T-cell (primary cell): Measurements from ENCODE around the gene PLA2G2D. TPM values are rescaled to one million over a fixed set of nuclear protein-coding genes. Genes with fewer than 3 reads are reported as not detected.

Experiments used
- ATAC-seq, 4 experiments: fragments of 200-7000 bp in 3 of 4; fragments of 150-1000 bp in 1 of 4; cut with Tn5 transposase; replicated peaks in 1 of 4; 1 replicate in 3 of 4; 2 replicates in 1 of 4; pipeline ENCODE4 v1.10.0; 2021; ENCODE audit warnings: moderate library complexity in 3 of 4, mild to moderate bottlenecking in 2 of 4, moderate number of reproducible peaks in 1 of 4
- CTCF ChIA-PET, 2 donors: fragments of 300-600 bp; sonication (Branson Sonifier 250); formaldehyde crosslinking; loops; one replicate each; lab custom pipeline; 2022; ENCODE audit warnings: antibody characterized with exemption in 2 of 2; lab: Charles Lee
- POLR2A ChIA-PET, 2 donors: fragments of 300-600 bp; sonication (Branson Sonifier 250); formaldehyde crosslinking; loops; one replicate each; lab custom pipeline; 2022; ENCODE audit warnings: antibody characterized with exemption in 2 of 2; lab: Charles Lee
- DNase-seq, 35 experiments: peaks; one replicate each; pipeline versions ENCODE4 v3.0.0 to v3.0.0-alpha.2; 2013 to 2023
- H3K27ac ChIP-seq: one replicate; pipeline ENCODE4 v1.5.1; 2013; ENCODE audit warnings: low read length
- H3K27me3 ChIP-seq, 2 experiments: replicated peaks in 1 of 2; 1 replicate in 1 of 2; 2 replicates in 1 of 2; pipeline versions ENCODE4 v1.6.1 to v1.7.0; 2013; ENCODE audit warnings: low read length in 1 of 2, mixed read lengths in 1 of 2; ENCODE audit not compliant: control insufficient read depth in 2 of 2, insufficient read depth in 2 of 2; ENCODE audit errors: extremely low read depth in 1 of 2
- H3K36me3 ChIP-seq, 2 donors: 1 replicate in 1 of 2; 2 replicates in 1 of 2; pipeline versions ENCODE4 v1.6.1 to v1.7.0; 2013; ENCODE audit warnings: low read length in 1 of 2; ENCODE audit not compliant: control insufficient read depth in 2 of 2, insufficient read depth in 1 of 2; ENCODE audit errors: extremely low read depth in 1 of 2
- H3K4me1 ChIP-seq, 2 experiments: 1 replicate in 1 of 2; 2 replicates in 1 of 2; pipeline versions ENCODE4 v1.6.1 to v1.7.0; 2013; ENCODE audit warnings: low read length in 2 of 2, mixed read lengths in 1 of 2; ENCODE audit not compliant: insufficient read depth in 2 of 2, control insufficient read depth in 1 of 2; ENCODE audit errors: extremely low read depth in 1 of 2
- H3K4me3 ChIP-seq, 2 donors: 1 replicate in 1 of 2; 2 replicates in 1 of 2; pipeline versions ENCODE4 v1.5.1 to v1.7.0; 2013; ENCODE audit warnings: mild to moderate bottlenecking in 2 of 2, low read length in 1 of 2, moderate library complexity in 1 of 2; ENCODE audit not compliant: control insufficient read depth in 1 of 2; ENCODE audit errors: extremely low read depth in 1 of 2
- H3K9me3 ChIP-seq: 2 replicates; pipeline ENCODE4 v1.7.0; 2013
- H3K27ac Mint-ChIP-seq, 2 donors: one replicate each; pipeline ENCODE4 v1.8.0; 2020 to 2021; ENCODE audit warnings: mild to moderate bottlenecking in 2 of 2, mixed read lengths in 2 of 2
- H3K27me3 Mint-ChIP-seq, 2 donors: one replicate each; pipeline ENCODE4 v1.8.0; 2021 to 2022; ENCODE audit warnings: mixed read lengths in 2 of 2
- H3K36me3 Mint-ChIP-seq: one replicate; pipeline ENCODE4 v1.8.0; 2021; ENCODE audit warnings: mixed read lengths
- H3K4me1 Mint-ChIP-seq, 3 donors: one replicate each; pipeline ENCODE4 v1.8.0; 2020 to 2022; ENCODE audit warnings: mixed read lengths in 3 of 3, mild to moderate bottlenecking in 1 of 3
- H3K4me3 Mint-ChIP-seq, 3 donors: one replicate each; pipeline ENCODE4 v1.8.0; 2020 to 2022; ENCODE audit warnings: mild to moderate bottlenecking in 3 of 3, mixed read lengths in 3 of 3, moderate library complexity in 3 of 3
- H3K9me3 Mint-ChIP-seq, 3 donors: one replicate each; pipeline ENCODE4 v1.8.0; 2020 to 2022; ENCODE audit warnings: mixed read lengths in 3 of 3
- WGBS: methylation state at CpG from one replicate; pipeline ENCODE4 v1.1.5; 2013; ENCODE audit warnings: missing lambda C conversion rate; ENCODE audit not compliant: insufficient coverage; 5-methylcytosine and 5-hydroxymethylcytosine counted together
- total RNA-seq, 35 experiments: library from RNA in 6 of 35; stranded (reverse) in 6 of 35; fragments of 120-200 nt in 1 of 35; gene quantifications; one replicate each; pipeline versions ENCODE4 v1.2.1 to v1.2.4 and lab custom pipeline; 2013 to 2026

Gene PLA2G2D
- total RNA-seq, 5 donors from 2014 or later (not counting 1 experiment from before 2014, with no cell fraction given), result not detected

DNA sequence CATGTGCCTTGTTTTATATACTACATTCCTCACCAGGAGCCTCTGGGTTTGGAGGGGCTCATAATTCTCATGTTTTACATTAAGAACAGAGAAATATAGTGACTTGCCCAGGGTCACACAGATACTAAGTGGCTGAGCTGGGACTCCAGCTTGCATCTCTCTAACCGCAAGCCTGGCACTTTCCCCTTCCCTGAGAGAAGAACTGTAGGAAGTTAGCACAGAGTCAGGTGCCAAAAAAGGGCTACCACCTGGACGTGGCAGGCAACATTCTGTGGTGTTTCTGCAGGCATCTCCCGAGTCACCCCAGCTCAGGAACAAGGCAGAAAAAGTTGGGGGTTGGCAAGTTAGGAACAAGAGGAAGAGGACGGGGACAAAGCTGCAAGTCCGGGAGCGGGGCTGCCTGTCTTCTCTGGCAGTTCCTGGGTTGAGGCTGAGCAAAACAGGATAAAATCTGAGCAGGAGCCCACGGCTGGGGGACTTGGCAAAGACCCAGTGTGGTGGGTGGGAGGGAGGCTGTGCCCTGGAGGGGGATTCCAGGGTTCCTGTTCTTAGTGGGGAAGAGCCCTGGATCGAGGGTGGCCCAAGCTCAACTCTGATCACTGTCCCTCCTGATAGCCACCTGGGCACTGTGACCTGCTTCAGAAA, 39.6 kb downstream of the PLA2G2D start:
- H3K36me3 ChIP-seq, result no peaks in the 10 kb centered on the region
- peaks cover 5 to 25% (median 15%) of the 10 kb centered on the region in 3 donors for H3K4me1 Mint-ChIP-seq
- H3K9me3 ChIP-seq, result no peaks in the 10 kb centered on the region
- H3K9me3 Mint-ChIP-seq, result no peaks in the 10 kb centered on the region
- ATAC-seq (no peak), DNase-seq (no peak)
- no peaks in the 10 kb centered on the region for H3K36me3 Mint-ChIP-seq
- CTCF ChIA-PET, result interaction anchor here (0.7 kb wide), 2 partner anchors 39 to 195 kb away, joined by 5 read pairs; no protein-coding TSS in a partner anchor
- H3K4me3 Mint-ChIP-seq, result no peak overlapping the region
- H3K27me3 ChIP-seq, result peaks cover 0 to 39% of the 10 kb centered on the region in 2 experiments
- no peak overlapping the region for H3K4me3 ChIP-seq
- peak overlapping the region in 1 of 2 donors; percentile 56 for H3K27ac Mint-ChIP-seq
- POLR2A ChIA-PET, result no interaction called here
- no peak overlapping the region for H3K27ac ChIP-seq
- H3K4me1 ChIP-seq, result peaks cover 0 to 12% of the 10 kb centered on the region in 2 experiments
- peaks cover 27 to 39% of the 10 kb centered on the region in 2 donors for H3K27me3 Mint-ChIP-seq
- WGBS, result 64% methylated on average over 6 of the region's 8 CpGs

DNA sequence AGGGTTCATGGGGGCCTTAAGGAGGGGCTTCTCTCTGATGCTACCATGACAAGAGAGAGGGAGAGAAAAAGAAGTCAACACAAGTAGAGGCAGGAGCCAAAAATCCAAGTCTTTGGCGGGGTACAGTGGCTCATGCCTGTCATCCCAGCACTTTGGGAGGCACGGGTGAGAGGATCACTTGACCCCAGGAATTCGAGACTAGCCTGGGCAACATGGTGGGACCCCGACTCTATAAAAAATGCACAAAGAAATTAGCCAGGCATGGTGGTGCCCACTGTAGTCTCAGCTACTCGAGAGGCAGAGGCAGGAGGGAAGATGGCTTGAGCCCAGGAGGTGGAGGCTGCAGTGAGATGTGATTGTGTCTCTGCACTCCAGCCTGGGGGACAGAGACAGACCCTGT, 40.6 kb downstream of the PLA2G2D start:
- peaks cover 0 to 12% of the 10 kb centered on the region in 2 experiments for H3K4me1 ChIP-seq
- Mint-ChIP-seq H3K4me1 (peaks cover 5 to 25% (median 15%) of the 10 kb centered on the region in 3 donors), H3K36me3 (no peaks in the 10 kb centered on the region), H3K9me3 (no peaks in the 10 kb centered on the region), H3K4me3 (no peak overlapping the region), H3K27me3 (peaks cover 27 to 39% of the 10 kb centered on the region in 2 donors), H3K27ac (peak overlapping the region in 1 of 2 donors; percentile 81)
- ATAC-seq (no peak), DNase-seq (no peak)
- H3K27me3 ChIP-seq, result peaks cover 0 to 39% of the 10 kb centered on the region in 2 experiments
- no peak overlapping the region for H3K4me3 ChIP-seq
- ChIA-PET POLR2A (no interaction called here), CTCF (interaction anchor here (0.7 kb wide), 3 partner anchors 40 to 407 kb away, joined by 5 to 7 read pairs (median 5); partner anchors contain the start of gene CAMK2N1 (in 1 of the 2))
- H3K27ac ChIP-seq, result no peak overlapping the region
- H3K36me3 ChIP-seq, result no peaks in the 10 kb centered on the region
- H3K9me3 ChIP-seq, result no peaks in the 10 kb centered on the region
- WGBS, result 81% methylated on average over 4 of the region's 5 CpGs

DNA sequence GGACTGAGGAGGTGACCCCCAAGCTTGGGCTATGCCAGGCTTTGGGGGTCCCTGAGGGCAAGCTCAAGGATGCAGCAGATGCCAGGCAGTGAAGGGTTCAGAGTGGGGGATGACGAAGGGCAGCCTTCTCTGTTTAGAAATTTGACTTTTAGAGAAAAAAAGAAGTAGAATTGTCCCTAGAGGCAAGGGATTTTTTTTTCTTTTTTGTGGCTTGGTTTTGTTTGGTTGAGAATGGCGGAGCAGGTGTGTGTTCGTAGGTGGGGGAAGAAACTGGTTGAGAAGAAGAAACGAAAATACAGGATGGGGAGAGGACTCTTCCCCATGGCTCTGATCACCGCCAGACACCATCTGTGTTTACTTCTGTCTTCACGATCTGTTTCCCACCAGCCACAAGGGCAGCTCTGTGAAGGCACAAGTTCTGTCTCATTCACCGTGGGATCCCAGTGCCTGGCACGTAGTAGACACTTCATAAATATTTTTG, 41.1 kb downstream of the PLA2G2D start:
- H3K9me3 Mint-ChIP-seq, result no peaks in the 10 kb centered on the region
- CTCF ChIA-PET, result no interaction called here
- DNase-seq (peak in 2 of 35 experiments; percentile 2 to 4), ATAC-seq (no peak)
- H3K36me3 Mint-ChIP-seq, result no peaks in the 10 kb centered on the region
- peaks cover 5 to 25% (median 15%) of the 10 kb centered on the region in 3 donors for H3K4me1 Mint-ChIP-seq
- POLR2A ChIA-PET, result no interaction called here
- H3K27ac ChIP-seq, result no peak overlapping the region
- H3K27me3 Mint-ChIP-seq, result peaks cover 27 to 39% of the 10 kb centered on the region in 2 donors
- no peak overlapping the region for H3K4me3 ChIP-seq
- no peak overlapping the region for H3K4me3 Mint-ChIP-seq
- no peaks in the 10 kb centered on the region for H3K9me3 ChIP-seq
- peaks cover 0 to 12% of the 10 kb centered on the region in 2 experiments for H3K4me1 ChIP-seq
- H3K36me3 ChIP-seq, result no peaks in the 10 kb centered on the region
- WGBS, result 9% methylated on average over 1 of the region's 8 CpGs
- peaks cover 0 to 39% of the 10 kb centered on the region in 2 experiments for H3K27me3 ChIP-seq
- H3K27ac Mint-ChIP-seq, result peak overlapping the region in 1 of 2 donors; percentile 81

DNA sequence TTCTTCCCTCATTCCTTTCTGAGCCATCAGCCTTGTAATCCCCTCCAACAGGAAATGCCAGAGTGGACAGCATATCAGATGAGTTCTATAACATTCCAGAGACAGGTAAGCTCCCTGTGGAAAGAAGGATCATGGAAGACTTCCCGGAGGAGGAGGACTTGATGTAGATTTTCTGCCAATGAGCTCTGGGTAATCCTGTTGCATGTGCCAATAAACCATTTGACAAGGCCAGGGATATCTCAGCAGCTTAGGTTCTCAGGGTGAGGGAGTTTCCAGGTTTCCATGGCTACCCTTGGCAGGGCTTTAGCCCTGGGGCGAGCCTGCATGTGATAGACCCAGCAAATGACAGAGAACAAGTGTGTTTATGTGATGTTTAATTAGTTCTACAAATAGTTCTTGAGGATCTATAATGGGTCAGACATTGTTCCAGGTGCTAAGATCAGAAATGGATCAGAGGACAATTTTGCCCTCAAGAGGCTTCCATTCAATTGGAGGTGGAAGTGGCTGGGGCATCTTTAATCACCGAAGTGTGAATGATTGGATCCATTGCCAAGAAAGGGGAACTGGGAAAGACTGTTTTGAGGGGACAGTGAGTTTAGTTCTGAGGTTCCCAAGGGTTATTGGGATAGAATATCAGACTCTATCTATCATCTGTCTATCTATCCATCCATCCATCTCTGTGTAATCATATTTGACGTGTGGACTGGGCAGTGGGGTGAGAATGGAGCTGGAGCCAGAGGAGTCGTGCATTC, 42.5 kb downstream of the PLA2G2D start:
- no peak overlapping the region for H3K27ac ChIP-seq
- H3K4me1 ChIP-seq, result peaks cover 0 to 12% of the 10 kb centered on the region in 2 experiments
- CTCF ChIA-PET, result no interaction called here
- DNase-seq (peak in 1 of 35 experiments; percentile 4), ATAC-seq (no peak)
- H3K36me3 Mint-ChIP-seq, result no peaks in the 10 kb centered on the region
- H3K4me1 Mint-ChIP-seq, result peaks cover 5 to 25% (median 15%) of the 10 kb centered on the region in 3 donors
- peaks cover 0 to 37% of the 10 kb centered on the region in 2 experiments for H3K27me3 ChIP-seq
- POLR2A ChIA-PET, result no interaction called here
- no peaks in the 10 kb centered on the region for H3K9me3 ChIP-seq
- H3K9me3 Mint-ChIP-seq, result no peaks in the 10 kb centered on the region
- H3K27ac Mint-ChIP-seq, result no peak overlapping the region
- WGBS, result 86% methylated on average over 2 of the region's 5 CpGs
- no peak overlapping the region for H3K4me3 ChIP-seq
- peaks cover 27 to 32% of the 10 kb centered on the region in 2 donors for H3K27me3 Mint-ChIP-seq
- no peaks in the 10 kb centered on the region for H3K36me3 ChIP-seq
- H3K4me3 Mint-ChIP-seq, result no peak overlapping the region

DNA sequence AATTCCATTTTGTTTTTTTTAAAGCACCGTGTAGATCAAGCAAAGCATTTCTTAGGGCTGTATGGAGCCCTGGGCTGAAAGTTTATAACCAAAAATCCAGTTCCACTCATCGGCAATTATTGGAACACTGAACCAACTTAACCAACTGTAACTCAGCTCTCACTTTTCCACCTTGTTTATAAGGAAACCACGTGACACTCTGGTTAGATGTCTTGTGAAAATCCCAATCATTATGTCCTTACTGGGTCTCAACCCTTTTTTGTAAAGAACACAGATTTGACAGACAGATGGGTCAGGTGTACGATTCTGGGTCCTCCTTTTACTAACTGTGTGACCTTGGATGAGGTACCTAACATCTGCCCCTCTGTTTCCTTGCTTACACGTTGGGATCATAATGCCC, 43.1 kb downstream of the PLA2G2D start:
- no peaks in the 10 kb centered on the region for H3K9me3 ChIP-seq
- no peak overlapping the region for H3K4me3 Mint-ChIP-seq
- H3K27ac Mint-ChIP-seq, result no peak overlapping the region
- no peaks in the 10 kb centered on the region for H3K9me3 Mint-ChIP-seq
- WGBS, result 60% methylated on average over 3 of the region's 5 CpGs
- ChIA-PET CTCF (no interaction called here), POLR2A (no interaction called here)
- DNase-seq (no peak), ATAC-seq (no peak)
- no peak overlapping the region for H3K27ac ChIP-seq
- peaks cover 4 to 21% (median 12%) of the 10 kb centered on the region in 3 donors for H3K4me1 Mint-ChIP-seq
- peaks cover 24 to 29% of the 10 kb centered on the region in 2 donors for H3K27me3 Mint-ChIP-seq
- no peaks in the 10 kb centered on the region for H3K36me3 Mint-ChIP-seq
- peaks cover 0 to 10% of the 10 kb centered on the region in 2 experiments for H3K4me1 ChIP-seq
- no peak overlapping the region for H3K4me3 ChIP-seq
- H3K36me3 ChIP-seq, result no peaks in the 10 kb centered on the region
- peaks cover 0 to 34% of the 10 kb centered on the region in 2 experiments for H3K27me3 ChIP-seq

DNA sequence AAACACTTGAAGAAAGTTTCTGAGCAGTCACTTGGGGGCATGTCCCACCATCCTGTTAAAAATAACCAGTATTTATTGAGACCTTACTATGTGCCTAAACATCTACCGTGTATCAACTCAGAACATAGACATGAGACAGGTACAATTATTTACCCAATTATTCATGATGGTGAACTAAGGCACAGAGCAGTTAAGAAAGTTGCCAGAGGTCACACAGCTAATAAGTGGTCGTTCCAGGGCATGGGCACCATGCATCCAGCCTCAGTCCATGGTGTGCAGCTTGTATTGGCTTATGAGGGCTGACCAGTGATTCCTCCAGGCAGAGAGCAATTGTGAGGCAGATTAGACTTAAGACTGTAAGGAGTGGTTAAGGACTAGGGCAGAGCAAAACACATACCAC, 44.0 kb downstream of the PLA2G2D start:
- Mint-ChIP-seq H3K27me3 (peaks cover 20 to 22% of the 10 kb centered on the region in 2 donors), H3K4me3 (no peak overlapping the region), H3K4me1 (peaks cover 0 to 13% (median 7%) of the 10 kb centered on the region in 3 donors), H3K27ac (no peak overlapping the region), H3K36me3 (no peaks in the 10 kb centered on the region), H3K9me3 (no peaks in the 10 kb centered on the region)
- peak in 1 of 35 experiments; percentile 3 for DNase-seq
- Histone ChIP-seq H3K36me3 (no peaks in the 10 kb centered on the region), H3K4me3 (no peak overlapping the region), H3K9me3 (no peaks in the 10 kb centered on the region), H3K4me1 (peaks cover 0 to 2% of the 10 kb centered on the region in 2 experiments), H3K27ac (no peak overlapping the region), H3K27me3 (peaks cover 0 to 25% of the 10 kb centered on the region in 2 experiments)
- CTCF ChIA-PET, result no interaction called here
- POLR2A ChIA-PET, result no interaction called here
- ATAC-seq, result no peak
- no CpG with 5 or more reads among the region's 2 CpGs for WGBS
